MCF 10A (cell line): Measurements from ENCODE around the gene ARMS2. TPM values are rescaled to one million over a fixed set of nuclear protein-coding genes. Genes with fewer than 3 reads are reported as not detected.
A peak's percentile ranks its signal among the peaks of the same experiment; 100 is the strongest.

Experiments used
- BruUV-seq: library from RNA; stranded (reverse); fragments of 400-500 nt; replicated peaks from 2 replicates; lab custom pipeline; 2021; lab: Mats Ljungman, UMichigan
- CTCF ChIA-PET: fragments of 300-600 bp; sonication (Branson Sonifier 250); formaldehyde crosslinking; extraction: SDS; loops from one replicate; lab custom pipeline; 2021; ENCODE audit warnings: antibody characterized with exemption, inconsistent platforms; lab: Yijun Ruan, JAX
- POLR2A ChIA-PET: fragments of 300-600, 350-650 bp; sonication (Branson Sonifier 250); formaldehyde crosslinking; extraction: SDS; loops from one replicate; lab custom pipeline; 2020; ENCODE audit warnings: antibody characterized with exemption, inconsistent platforms; lab: Yijun Ruan, JAX
- DNase-seq: peaks from one replicate; pipeline ENCODE4 v3.0.0-alpha.2; 2018; ENCODE audit not compliant: unreplicated experiment
- H3K27ac Mint-ChIP-seq: one replicate; pipeline ENCODE4 v1.8.0; 2022; ENCODE audit warnings: mild to moderate bottlenecking, low read depth, mixed read lengths; ENCODE audit not compliant: unreplicated experiment
- H3K27me3 Mint-ChIP-seq: one replicate; pipeline ENCODE4 v1.8.0; 2022; ENCODE audit warnings: mixed read lengths; ENCODE audit not compliant: insufficient read depth, unreplicated experiment
- H3K36me3 Mint-ChIP-seq: one replicate; pipeline ENCODE4 v1.8.0; 2022; ENCODE audit warnings: mild to moderate bottlenecking, moderate library complexity, mixed read lengths; ENCODE audit not compliant: insufficient read depth, unreplicated experiment
- H3K4me1 Mint-ChIP-seq: one replicate; pipeline ENCODE4 v1.8.0; 2022; ENCODE audit warnings: mixed read lengths; ENCODE audit not compliant: insufficient read depth, unreplicated experiment
- H3K4me3 Mint-ChIP-seq: one replicate; pipeline ENCODE4 v1.8.0; 2022; ENCODE audit warnings: mild to moderate bottlenecking, moderate library complexity, mixed read lengths; ENCODE audit not compliant: unreplicated experiment
- H3K9me3 Mint-ChIP-seq: one replicate; pipeline ENCODE4 v1.8.0; 2022; ENCODE audit warnings: mixed read lengths; ENCODE audit not compliant: unreplicated experiment
- CTCF ChIP-seq: fragments of 200-600 bp; IDR thresholded peaks from one replicate; pipeline ENCODE4 v1.8.0; 2022; ENCODE audit warnings: antibody characterized with exemption, mild to moderate bottlenecking; ENCODE audit not compliant: unreplicated experiment
- intact Hi-C: fragments of 100-400 bp; cut with micrococcal nuclease; formaldehyde crosslinking; loops from 2 replicates; pipeline ENCODE4 v1.14.1; 2022
- total RNA-seq: library from RNA; stranded (reverse); gene quantifications from 2 replicates; pipeline ENCODE4 v1.2.3, GENCODE V29; 2022

The ARMS2 gene
- total RNA-seq, 1 experiment from 2014 or later: not detected

GRCh38 chr10:122494833-122495232, 40.4 kb downstream of the ARMS2 start:
- Mint-ChIP-seq H3K27ac (peak overlapping the region; percentile 92), H3K27me3 (no peaks in the 10 kb centered on the region), H3K36me3 (peaks cover 63% of the 10 kb centered on the region), H3K4me1 (peaks cover 75% of the 10 kb centered on the region), H3K9me3 (no peaks in the 10 kb centered on the region), H3K4me3 (peak overlapping the region; percentile 60)
- no peak for TF ChIP-seq CTCF
- BruUV-seq: no TSS peak
- peak; percentile 97 for DNase-seq
- ChIA-PET CTCF (interaction anchor here (0.6 to 5.8 kb wide), 10 partner anchors 9 to 989 kb away, joined by 3 to 39 read pairs (median 4); no protein-coding TSS in a partner anchor), POLR2A (interaction anchor here (0.6 to 15.0 kb wide), 13 partner anchors 10 to 422 kb away, joined by 3 to 291 read pairs (median 4); partner anchors contain the start of genes ARMS2 and HTRA1)
- intact Hi-C loops: no loop called here

GRCh38 chr10:122495406-122496340, 41.2 kb downstream of the ARMS2 start:
- DNase-seq: peak; percentile 77
- Mint-ChIP-seq H3K27me3 (no peaks in the 10 kb centered on the region), H3K4me3 (peak overlapping the region; percentile 60), H3K4me1 (peaks cover 71% of the 10 kb centered on the region), H3K27ac (peak overlapping the region; percentile 92), H3K36me3 (peaks cover 62% of the 10 kb centered on the region), H3K9me3 (no peaks in the 10 kb centered on the region)
- TSS peak; percentile 45 for BruUV-seq
- POLR2A ChIA-PET: interaction anchor here (0.6 to 15.0 kb wide), 16 partner anchors 9 to 433 kb away, joined by 3 to 291 read pairs (median 4); partner anchors contain the start of genes ARMS2, HTRA1 and PLEKHA1
- CTCF ChIA-PET: interaction anchor here (0.6 to 5.8 kb wide), 9 partner anchors 12 to 990 kb away, joined by 3 to 39 read pairs (median 4); no protein-coding TSS in a partner anchor
- no peak for TF ChIP-seq CTCF
- intact Hi-C loops: no loop called here

- BruUV-seq: no TSS peak
- no peak overlapping the region for H3K4me3 Mint-ChIP-seq
These were observed 42.8 kb downstream of the ARMS2 start for GRCh38 chr10:122497241-122497640.

More at GRCh38 chr10:122497241-122497640, 42.8 kb downstream of the ARMS2 start:
- H3K27me3 Mint-ChIP-seq: no peaks in the 10 kb centered on the region
- POLR2A ChIA-PET: interaction anchor here (1.4 to 15.0 kb wide), 3 partner anchors 13 to 123 kb away, joined by 3 to 291 read pairs (median 60); partner anchors contain the start of genes HTRA1 and PLEKHA1
- H3K27ac Mint-ChIP-seq: no peak overlapping the region
- H3K36me3 Mint-ChIP-seq: peaks cover 64% of the 10 kb centered on the region
- CTCF ChIA-PET: interaction anchor here (3.9 to 5.8 kb wide), 2 partner anchors 29 to 69 kb away, joined by 24 to 39 read pairs; no protein-coding TSS in a partner anchor
- no peak for DNase-seq
- H3K4me1 Mint-ChIP-seq: peaks cover 55% of the 10 kb centered on the region
- no peak for TF ChIP-seq CTCF
- intact Hi-C loops: no loop called here
- no peaks in the 10 kb centered on the region for H3K9me3 Mint-ChIP-seq
